Liver (tissue), 9 donors: Measurements from ENCODE around the gene CDC5L. TPM values are rescaled to one million over a fixed set of nuclear protein-coding genes. Genes with fewer than 3 reads are reported as not detected.

Experiments used
- DNase-seq: peaks from one replicate; pipeline ENCODE4 v3.0.0-alpha.2; 2017; ENCODE audit warnings: low spot score
- H3K27ac ChIP-seq, 2 donors: one replicate each; pipeline ENCODE4 v1.7.0; 2013; ENCODE audit warnings: inconsistent platforms in 2 of 2, low read length in 2 of 2, control low read depth in 1 of 2, low read depth in 1 of 2, mild to moderate bottlenecking in 1 of 2
- H3K27me3 ChIP-seq, 4 donors: one replicate each; pipeline versions ENCODE4 v1.6.1 to v1.7.0; 2013; ENCODE audit warnings: low read length in 3 of 4, inconsistent platforms in 1 of 4, mild to moderate bottlenecking in 1 of 4, moderate library complexity in 1 of 4; ENCODE audit not compliant: control insufficient read depth in 4 of 4, insufficient read depth in 4 of 4
- H3K36me3 ChIP-seq, 4 donors: one replicate each; pipeline versions ENCODE4 v1.6.1 to v1.7.0; 2013; ENCODE audit warnings: low read length in 3 of 4, mild to moderate bottlenecking in 3 of 4, low read depth in 1 of 4, moderate library complexity in 1 of 4; ENCODE audit not compliant: control insufficient read depth in 4 of 4, insufficient read depth in 3 of 4
- H3K4me1 ChIP-seq, 4 donors: one replicate each; pipeline versions ENCODE4 v1.6.1 to v1.7.0; 2013; ENCODE audit warnings: low read length in 3 of 4, mild to moderate bottlenecking in 3 of 4, moderate library complexity in 1 of 4; ENCODE audit not compliant: control insufficient read depth in 4 of 4, insufficient read depth in 4 of 4
- H3K4me3 ChIP-seq, 3 donors: one replicate each; pipeline versions ENCODE4 v1.6.1 to v1.7.0; 2013; ENCODE audit warnings: low read length in 3 of 3, control low read depth in 1 of 3, low read depth in 1 of 3, mild to moderate bottlenecking in 1 of 3
- H3K9ac ChIP-seq, 2 donors: one replicate each; pipeline ENCODE4 v1.7.0; 2013; ENCODE audit warnings: low read length in 2 of 2, mild to moderate bottlenecking in 2 of 2, moderate library complexity in 2 of 2, control low read depth in 1 of 2, low read depth in 1 of 2
- H3K9me3 ChIP-seq, 4 donors: one replicate each; pipeline versions ENCODE4 v1.6.1 to v1.7.0; 2013; ENCODE audit warnings: low read length in 3 of 4; ENCODE audit not compliant: control insufficient read depth in 4 of 4
- ATF3 ChIP-seq: IDR thresholded peaks from 2 replicates; pipeline ENCODE4 v1.6.1; 2016; ENCODE audit warnings: antibody characterized with exemption
- EGR1 ChIP-seq, 2 donors: IDR thresholded peaks; 2 replicates each; pipeline ENCODE4 v1.6.1; 2016 to 2018; ENCODE audit warnings: antibody characterized with exemption in 2 of 2, low read depth in 2 of 2
- FOXA2 ChIP-seq: IDR thresholded peaks from 2 replicates; pipeline ENCODE4 v1.6.1; 2016; ENCODE audit warnings: antibody characterized with exemption
- GABPA ChIP-seq, 2 donors: IDR thresholded peaks in 1 of 2; conservative IDR thresholded peaks in 1 of 2; 2 replicates each; pipeline ENCODE4 v1.6.1; 2016; ENCODE audit warnings: antibody characterized with exemption in 2 of 2, mild to moderate bottlenecking in 1 of 2, moderate library complexity in 1 of 2
- HNF4A ChIP-seq, 2 donors: conservative IDR thresholded peaks; 2 replicates each; pipeline ENCODE4 v1.6.1; 2016; ENCODE audit warnings: antibody characterized with exemption in 2 of 2, mild to moderate bottlenecking in 2 of 2
- HNF4G ChIP-seq: IDR thresholded peaks from 2 replicates; pipeline ENCODE4 v1.6.1; 2016; ENCODE audit warnings: antibody characterized with exemption
- JUND ChIP-seq, 2 donors: IDR thresholded peaks; 2 replicates each; pipeline ENCODE4 v1.6.1; 2016; ENCODE audit warnings: antibody characterized with exemption in 2 of 2
- NR2F2 ChIP-seq: IDR thresholded peaks from 2 replicates; pipeline ENCODE4 v1.6.1; 2016; ENCODE audit warnings: antibody characterized with exemption
- REST ChIP-seq: IDR thresholded peaks from 2 replicates; pipeline ENCODE4 v1.6.1; 2016; ENCODE audit warnings: antibody characterized with exemption, mild to moderate bottlenecking
- RXRA ChIP-seq, 2 donors: IDR thresholded peaks; 2 replicates each; pipeline ENCODE4 v1.6.1; 2017 to 2018; ENCODE audit warnings: antibody characterized with exemption in 2 of 2, mild to moderate bottlenecking in 1 of 2
- SP1 ChIP-seq: IDR thresholded peaks from 2 replicates; pipeline ENCODE4 v1.6.1; 2018; ENCODE audit warnings: antibody characterized with exemption, mild to moderate bottlenecking
- TAF1 ChIP-seq: conservative IDR thresholded peaks from 2 replicates; pipeline ENCODE4 v1.6.1; 2016; ENCODE audit warnings: antibody characterized with exemption, mild to moderate bottlenecking
- WGBS: extraction: QIAGEN DNeasy Blood & Tissue Kit; methylation state at CpG from one replicate; pipeline ENCODE4 v1.1.7; 2013; 5-methylcytosine and 5-hydroxymethylcytosine counted together
- polyA plus RNA-seq, 2 donors: library from polyadenylated mRNA; stranded (reverse) in 1 of 2; unstranded in 1 of 2; fragments of 200-250 nt in 1 of 2; fragments of >200 nt in 1 of 2; fragmentation: Nextera tagmentation in 1 of 2; extraction: Ambion mirVana in 1 of 2; gene quantifications; one replicate each; pipeline versions ENCODE4 v1.2.1 to v1.2.3, GENCODE V29; 2013 to 2015
- total RNA-seq, 2 donors: library from RNA; depleted of rRNA; stranded (reverse); fragments of >200 nt; gene quantifications; one replicate each; pipeline ENCODE4 v1.2.3, GENCODE V29; 2014
- TF ChIP-seq, protein P1 (sequence below): fragments of 150-350 bp; IDR thresholded peaks from 2 replicates; pipeline ENCODE4 v1.5.1; 2017; ENCODE audit warnings: improper control_type of control experiment, low read depth, low read length; ENCODE audit not compliant: missing input control
- TF ChIP-seq, protein P2 (sequence below): IDR thresholded peaks from 2 replicates; pipeline ENCODE4 v1.6.1; 2016; ENCODE audit warnings: antibody characterized with exemption
- donor health status: healthy.
- donor health status: healthy.
- donor health status: healthy.
- donor health status: healthy.
- donor health status: healthy.

CDC5L gene
- total and polyA plus RNA-seq, 4 donors: 5.4 to 12.3 (median 11.0) TPM

DNA sequence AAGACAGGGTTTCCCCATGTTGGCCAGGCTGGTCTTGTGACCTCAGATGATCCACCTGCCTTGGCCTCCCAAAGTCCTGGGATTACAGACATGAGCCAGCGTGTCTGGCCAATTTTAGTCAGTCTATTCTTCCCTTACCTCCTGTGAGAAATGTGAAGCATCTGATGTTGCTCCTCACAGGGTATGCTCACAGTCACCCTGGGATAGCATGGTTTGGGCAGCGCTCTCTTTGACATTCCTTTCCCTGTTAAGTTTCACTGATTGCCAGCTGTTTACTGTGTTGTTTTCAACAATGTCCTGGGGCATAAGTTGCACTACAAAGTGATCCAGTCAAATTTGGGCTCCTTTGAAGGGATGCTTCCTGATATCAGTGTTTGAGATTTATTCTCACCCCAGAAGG, 13.1 kb downstream of the CDC5L start:
- no peak overlapping the region for H3K4me3 ChIP-seq
- peaks cover 3 to 51% (median 33%) of the 10 kb centered on the region in 4 donors for H3K4me1 ChIP-seq
- 85% methylated on average over 2 of the region's 2 CpGs for WGBS
- no peak for DNase-seq
- no peak for TF ChIP-seq RXRA (IDR thresholded peaks at IDR 0.05)
- no peak for TF ChIP-seq NR2F2
- TF ChIP-seq GABPA (IDR thresholded peaks at IDR 0.05 in 1 of 2, conservative IDR thresholded peaks at IDR 0.05 in 1 of 2): no peak
- no peak for TF ChIP-seq TAF1
- no peak for TF ChIP-seq HNF4G
- no peak for TF ChIP-seq HNF4A (conservative IDR thresholded peaks at IDR 0.05)
- no peak for TF ChIP-seq REST
- no peak for TF ChIP-seq SP1
- no peak for TF ChIP-seq FOXA2
- TF ChIP-seq, protein P1, sequence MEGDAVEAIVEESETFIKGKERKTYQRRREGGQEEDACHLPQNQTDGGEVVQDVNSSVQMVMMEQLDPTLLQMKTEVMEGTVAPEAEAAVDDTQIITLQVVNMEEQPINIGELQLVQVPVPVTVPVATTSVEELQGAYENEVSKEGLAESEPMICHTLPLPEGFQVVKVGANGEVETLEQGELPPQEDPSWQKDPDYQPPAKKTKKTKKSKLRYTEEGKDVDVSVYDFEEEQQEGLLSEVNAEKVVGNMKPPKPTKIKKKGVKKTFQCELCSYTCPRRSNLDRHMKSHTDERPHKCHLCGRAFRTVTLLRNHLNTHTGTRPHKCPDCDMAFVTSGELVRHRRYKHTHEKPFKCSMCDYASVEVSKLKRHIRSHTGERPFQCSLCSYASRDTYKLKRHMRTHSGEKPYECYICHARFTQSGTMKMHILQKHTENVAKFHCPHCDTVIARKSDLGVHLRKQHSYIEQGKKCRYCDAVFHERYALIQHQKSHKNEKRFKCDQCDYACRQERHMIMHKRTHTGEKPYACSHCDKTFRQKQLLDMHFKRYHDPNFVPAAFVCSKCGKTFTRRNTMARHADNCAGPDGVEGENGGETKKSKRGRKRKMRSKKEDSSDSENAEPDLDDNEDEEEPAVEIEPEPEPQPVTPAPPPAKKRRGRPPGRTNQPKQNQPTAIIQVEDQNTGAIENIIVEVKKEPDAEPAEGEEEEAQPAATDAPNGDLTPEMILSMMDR: no peak
- TF ChIP-seq JUND (IDR thresholded peaks at IDR 0.05): no peak
- TF ChIP-seq ATF3: no peak
- H3K27ac ChIP-seq: no peak overlapping the region
- peaks cover 1 to 39% (median 26%) of the 10 kb centered on the region in 4 donors for H3K36me3 ChIP-seq
- no peaks in the 10 kb centered on the region for H3K9me3 ChIP-seq
- no peaks in the 10 kb centered on the region for H3K27me3 ChIP-seq
- no peak overlapping the region for H3K9ac ChIP-seq

- H3K9ac ChIP-seq: no peak overlapping the region
- H3K27ac ChIP-seq: no peak overlapping the region
- DNase-seq: no peak
- peaks cover 3 to 45% (median 30%) of the 10 kb centered on the region in 4 donors for H3K4me1 ChIP-seq
- TF ChIP-seq JUND (IDR thresholded peaks at IDR 0.05) (no peak), REST (no peak), GABPA (IDR thresholded peaks at IDR 0.05 in 1 of 2, conservative IDR thresholded peaks at IDR 0.05 in 1 of 2) (no peak), RXRA (IDR thresholded peaks at IDR 0.05) (no peak), TAF1 (no peak), NR2F2 (no peak), HNF4A (conservative IDR thresholded peaks at IDR 0.05) (no peak), EGR1 (IDR thresholded peaks at IDR 0.05; ENCODE audit: low read depth in 2 of 2) (no peak), ATF3 (no peak)
- TF ChIP-seq, protein P2, sequence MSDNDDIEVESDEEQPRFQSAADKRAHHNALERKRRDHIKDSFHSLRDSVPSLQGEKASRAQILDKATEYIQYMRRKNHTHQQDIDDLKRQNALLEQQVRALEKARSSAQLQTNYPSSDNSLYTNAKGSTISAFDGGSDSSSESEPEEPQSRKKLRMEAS: no peak
- H3K36me3 ChIP-seq: peaks cover 0 to 39% (median 24%) of the 10 kb centered on the region in 4 donors
- WGBS: 53% methylated on average over 5 of the region's 5 CpGs
- no peak overlapping the region for H3K4me3 ChIP-seq
- H3K9me3 ChIP-seq: no peaks in the 10 kb centered on the region
- H3K27me3 ChIP-seq: no peaks in the 10 kb centered on the region
These were observed 13.6 kb downstream of the CDC5L start for GRCh38 chr6:44401138-44401537.
